ENCODE measurements around the gene PATE3.

PATE3 gene, protein sequence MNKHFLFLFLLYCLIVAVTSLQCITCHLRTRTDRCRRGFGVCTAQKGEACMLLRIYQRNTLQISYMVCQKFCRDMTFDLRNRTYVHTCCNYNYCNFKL
- 0 reads per million in 3 donors for total RNA-seq

DNA sequence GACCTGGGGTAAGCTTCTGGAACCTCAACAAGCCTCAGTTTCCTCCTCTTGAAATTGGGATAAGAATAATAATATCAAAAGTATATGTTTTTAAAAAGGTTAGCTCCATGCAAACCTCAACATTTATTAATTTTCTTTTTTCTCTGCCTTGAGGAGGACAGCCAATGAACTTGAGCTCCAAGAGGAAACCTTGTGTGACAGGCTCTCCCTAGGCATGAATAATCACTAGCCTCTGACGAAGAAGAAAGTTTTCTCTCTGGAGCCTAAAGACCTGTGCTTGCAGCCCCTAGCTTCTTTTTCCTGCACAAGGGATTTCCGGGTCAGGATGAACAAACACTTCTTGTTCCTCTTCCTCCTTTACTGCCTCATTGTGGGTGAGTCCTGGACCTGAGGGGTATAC is at the start of gene PATE3:
PATE3 (plus strand) TSS at position 301 of the 400 bp plus-strand sequence; CDS start at position 326, 25 bp downstream.
- Histone ChIP-seq H3K9me3 (ENCODE audit: control insufficient read depth, low read length) (no peaks in the 10 kb centered on the region), H3K27me3 (replicated peaks; ENCODE audit: control insufficient read depth, insufficient read depth, low read length, poor library complexity, severe bottlenecking) (no peaks in the 10 kb centered on the region), H3K4me3 (ENCODE audit: insufficient read depth, low read depth, low read length, poor library complexity, severe bottlenecking) (no peak within 1 kb of the TSS), H3K36me3 (ENCODE audit: control insufficient read depth, insufficient read depth, low read length) (no peaks in the 10 kb centered on the region), H3K27ac (ENCODE audit: insufficient read depth, low read length, poor library complexity, severe bottlenecking) (no peak within 1 kb of the TSS), H3K4me1 (ENCODE audit: control insufficient read depth, insufficient read depth, low read length, poor library complexity, severe bottlenecking) (no peaks in the 10 kb centered on the region)
- no peak for DNase-seq

DNA sequence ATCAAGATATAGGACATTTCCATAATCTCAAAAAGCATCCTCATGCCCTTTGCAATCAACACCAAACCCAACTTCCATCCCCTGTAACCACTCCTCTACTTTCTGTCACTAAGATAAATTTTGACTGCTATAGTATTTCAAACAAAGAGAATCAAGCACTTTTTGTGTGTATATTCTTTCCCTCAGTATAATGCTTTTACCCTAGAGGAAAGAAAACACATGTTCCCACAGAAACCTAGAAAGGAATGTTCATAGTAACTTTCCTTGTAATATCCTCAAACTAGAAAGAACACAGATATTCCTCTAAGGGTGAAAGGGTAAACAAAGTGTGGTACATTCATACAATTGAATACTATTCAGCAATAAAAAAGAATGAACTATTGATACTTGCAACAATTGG is 47.3 kb upstream of the PATE3 start:
- H3K36me3 ChIP-seq (ENCODE audit: control insufficient read depth, insufficient read depth, low read length) = no peaks in the 10 kb centered on the region
- no peak for DNase-seq
- no peaks in the 10 kb centered on the region for H3K4me1 ChIP-seq (ENCODE audit: control insufficient read depth, insufficient read depth, low read length, poor library complexity, severe bottlenecking)

DNA sequence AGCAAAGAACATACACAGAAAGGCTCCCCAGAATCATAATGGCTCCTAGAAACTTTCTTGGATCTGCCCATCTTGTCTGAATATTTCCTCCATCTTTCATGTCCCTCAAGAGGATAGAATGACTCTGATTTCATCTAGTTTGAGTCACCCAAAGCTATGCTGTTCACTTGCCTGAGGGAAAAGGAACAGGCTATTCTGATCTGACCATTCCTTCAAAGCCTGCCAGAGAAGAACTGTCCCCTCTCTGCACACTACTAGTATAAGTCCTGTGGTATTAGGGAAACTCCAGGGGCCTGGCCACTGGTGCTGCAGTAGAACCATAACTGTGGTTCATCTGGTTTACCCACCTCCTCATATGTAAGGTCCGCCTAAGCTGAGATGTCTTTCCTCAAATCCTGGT is 44.2 kb upstream of the PATE3 start:
- DNase-seq = no peak
- Histone ChIP-seq H3K4me3 (ENCODE audit: insufficient read depth, low read depth, low read length, poor library complexity, severe bottlenecking) (no peak overlapping the region), H3K4me1 (ENCODE audit: control insufficient read depth, insufficient read depth, low read length, poor library complexity, severe bottlenecking) (no peaks in the 10 kb centered on the region), H3K27me3 (replicated peaks; ENCODE audit: control insufficient read depth, insufficient read depth, low read length, poor library complexity, severe bottlenecking) (peaks cover 7% of the 10 kb centered on the region), H3K36me3 (ENCODE audit: control insufficient read depth, insufficient read depth, low read length) (no peaks in the 10 kb centered on the region), H3K27ac (ENCODE audit: insufficient read depth, low read length, poor library complexity, severe bottlenecking) (no peak overlapping the region), H3K9me3 (ENCODE audit: control insufficient read depth, low read length) (no peaks in the 10 kb centered on the region)

More for the DNA sequence above, 47.3 kb upstream of the PATE3 start:
- no peak overlapping the region for H3K4me3 ChIP-seq (ENCODE audit: insufficient read depth, low read depth, low read length, poor library complexity, severe bottlenecking)
- no peaks in the 10 kb centered on the region for H3K27me3 ChIP-seq (replicated peaks; ENCODE audit: control insufficient read depth, insufficient read depth, low read length, poor library complexity, severe bottlenecking)
- peaks cover 3% of the 10 kb centered on the region for H3K9me3 ChIP-seq (ENCODE audit: control insufficient read depth, low read length)
- H3K27ac ChIP-seq (ENCODE audit: insufficient read depth, low read length, poor library complexity, severe bottlenecking) = no peak overlapping the region

DNA sequence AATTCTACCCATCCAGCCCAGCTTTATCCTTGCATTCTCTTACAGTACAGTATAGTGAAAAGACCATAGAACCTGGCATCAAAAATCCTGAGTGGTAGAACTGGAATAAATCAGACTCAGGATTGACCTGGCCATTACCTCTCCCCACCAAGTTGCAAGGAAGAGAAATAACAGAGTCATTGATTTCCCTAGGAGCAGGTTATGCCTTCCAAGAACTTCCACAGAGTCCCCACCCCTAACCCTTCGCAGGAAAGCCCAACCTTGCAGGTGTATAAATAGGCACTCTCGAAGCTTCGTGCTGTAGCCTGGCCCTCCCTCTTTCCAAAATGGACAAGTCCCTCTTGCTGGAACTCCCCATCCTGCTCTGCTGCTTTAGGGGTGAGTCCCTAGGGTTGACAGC is 41.9 kb upstream of the PATE3 start, which contains the start of gene PATE1:
PATE1 (plus strand) TSS at position 301 of the 400 bp plus-strand sequence; CDS start at position 327, 26 bp downstream.
- Histone ChIP-seq H3K27ac (ENCODE audit: insufficient read depth, low read length, poor library complexity, severe bottlenecking) (no peak within 1 kb of the TSS), H3K27me3 (replicated peaks; ENCODE audit: control insufficient read depth, insufficient read depth, low read length, poor library complexity, severe bottlenecking) (peaks cover 7% of the 10 kb centered on the region), H3K4me1 (ENCODE audit: control insufficient read depth, insufficient read depth, low read length, poor library complexity, severe bottlenecking) (no peaks in the 10 kb centered on the region), H3K36me3 (ENCODE audit: control insufficient read depth, insufficient read depth, low read length) (no peaks in the 10 kb centered on the region), H3K9me3 (ENCODE audit: control insufficient read depth, low read length) (no peaks in the 10 kb centered on the region), H3K4me3 (ENCODE audit: insufficient read depth, low read depth, low read length, poor library complexity, severe bottlenecking) (no peak within 1 kb of the TSS)
- no peak for DNase-seq

DNA sequence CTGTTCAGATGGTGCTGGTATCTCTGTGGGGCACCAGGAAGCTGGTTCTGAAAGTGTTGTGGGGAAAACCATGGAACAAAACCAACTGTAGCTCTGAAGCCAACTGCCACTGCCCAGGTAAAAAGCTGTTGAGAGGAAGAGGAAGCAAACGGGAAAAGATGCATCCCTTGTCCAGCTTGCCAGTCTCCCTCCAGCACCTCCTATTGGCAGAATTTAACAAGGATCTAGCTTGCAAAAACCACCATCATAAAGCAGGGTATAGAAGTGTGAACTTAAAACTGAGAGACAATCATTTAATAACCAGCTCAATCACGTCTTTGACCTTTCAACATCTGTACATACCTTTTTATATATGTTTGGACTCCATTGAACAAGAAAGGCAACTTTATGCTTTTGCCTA is 37.3 kb upstream of the PATE3 start:
- H3K4me1 ChIP-seq (ENCODE audit: control insufficient read depth, insufficient read depth, low read length, poor library complexity, severe bottlenecking) = no peaks in the 10 kb centered on the region
- no peak overlapping the region for H3K4me3 ChIP-seq (ENCODE audit: insufficient read depth, low read depth, low read length, poor library complexity, severe bottlenecking)
- H3K27me3 ChIP-seq (replicated peaks; ENCODE audit: control insufficient read depth, insufficient read depth, low read length, poor library complexity, severe bottlenecking) = peaks cover 7% of the 10 kb centered on the region
- no peak overlapping the region for H3K27ac ChIP-seq (ENCODE audit: insufficient read depth, low read length, poor library complexity, severe bottlenecking)
- no peaks in the 10 kb centered on the region for H3K36me3 ChIP-seq (ENCODE audit: control insufficient read depth, insufficient read depth, low read length)
- no peaks in the 10 kb centered on the region for H3K9me3 ChIP-seq (ENCODE audit: control insufficient read depth, low read length)
- DNase-seq = no peak

DNA sequence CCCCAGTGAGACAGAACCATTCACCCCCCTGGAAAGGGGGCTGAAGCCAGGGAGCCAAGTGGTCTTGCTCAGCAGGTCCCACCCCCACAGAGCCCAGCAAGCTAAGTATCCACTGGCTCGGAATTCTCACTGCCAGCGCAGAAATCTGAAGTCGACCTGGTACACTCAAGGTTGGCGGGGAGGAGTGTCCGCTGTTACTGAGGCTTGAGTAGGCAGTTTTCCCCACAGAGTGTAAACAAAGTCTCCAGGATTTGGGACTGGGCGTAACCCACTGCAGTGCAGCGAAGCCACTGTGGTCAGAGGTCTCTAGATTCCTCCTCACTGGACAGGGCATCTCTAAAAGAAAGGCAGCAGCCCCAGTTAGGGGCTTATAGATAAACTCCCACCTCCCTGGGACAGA is 31.9 kb upstream of the PATE3 start:
- H3K27ac ChIP-seq (ENCODE audit: insufficient read depth, low read length, poor library complexity, severe bottlenecking) = no peak overlapping the region
- no peaks in the 10 kb centered on the region for H3K4me1 ChIP-seq (ENCODE audit: control insufficient read depth, insufficient read depth, low read length, poor library complexity, severe bottlenecking)
- no peak for DNase-seq
- no peaks in the 10 kb centered on the region for H3K9me3 ChIP-seq (ENCODE audit: control insufficient read depth, low read length)
- no peak overlapping the region for H3K4me3 ChIP-seq (ENCODE audit: insufficient read depth, low read depth, low read length, poor library complexity, severe bottlenecking)
- H3K27me3 ChIP-seq (replicated peaks; ENCODE audit: control insufficient read depth, insufficient read depth, low read length, poor library complexity, severe bottlenecking) = no peaks in the 10 kb centered on the region
- H3K36me3 ChIP-seq (ENCODE audit: control insufficient read depth, insufficient read depth, low read length) = no peaks in the 10 kb centered on the region

DNA sequence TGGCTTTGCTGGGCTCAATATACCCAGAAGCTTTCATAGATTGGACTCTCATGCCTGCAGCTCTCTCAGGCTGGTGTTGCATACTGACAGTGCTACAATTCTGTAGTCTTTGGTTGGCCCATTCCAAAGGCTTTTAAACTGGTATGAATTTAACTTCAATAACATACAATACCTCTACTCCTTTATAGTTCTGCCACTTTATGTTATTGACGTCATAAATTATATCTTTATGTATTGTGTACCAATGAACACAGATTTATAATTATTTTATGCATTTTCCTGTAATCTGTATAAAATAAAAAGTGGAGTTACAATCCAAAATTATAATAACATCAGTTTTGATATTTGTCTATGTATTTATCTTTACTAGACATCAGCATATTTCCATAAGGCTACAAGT is 25.5 kb upstream of the PATE3 start:
- H3K27me3 ChIP-seq (replicated peaks; ENCODE audit: control insufficient read depth, insufficient read depth, low read length, poor library complexity, severe bottlenecking) = no peaks in the 10 kb centered on the region
- no peak overlapping the region for H3K4me3 ChIP-seq (ENCODE audit: insufficient read depth, low read depth, low read length, poor library complexity, severe bottlenecking)
- H3K9me3 ChIP-seq (ENCODE audit: control insufficient read depth, low read length) = no peaks in the 10 kb centered on the region
- no peak overlapping the region for H3K27ac ChIP-seq (ENCODE audit: insufficient read depth, low read length, poor library complexity, severe bottlenecking)
- H3K36me3 ChIP-seq (ENCODE audit: control insufficient read depth, insufficient read depth, low read length) = no peaks in the 10 kb centered on the region
- no peaks in the 10 kb centered on the region for H3K4me1 ChIP-seq (ENCODE audit: control insufficient read depth, insufficient read depth, low read length, poor library complexity, severe bottlenecking)
- no peak for DNase-seq

DNA sequence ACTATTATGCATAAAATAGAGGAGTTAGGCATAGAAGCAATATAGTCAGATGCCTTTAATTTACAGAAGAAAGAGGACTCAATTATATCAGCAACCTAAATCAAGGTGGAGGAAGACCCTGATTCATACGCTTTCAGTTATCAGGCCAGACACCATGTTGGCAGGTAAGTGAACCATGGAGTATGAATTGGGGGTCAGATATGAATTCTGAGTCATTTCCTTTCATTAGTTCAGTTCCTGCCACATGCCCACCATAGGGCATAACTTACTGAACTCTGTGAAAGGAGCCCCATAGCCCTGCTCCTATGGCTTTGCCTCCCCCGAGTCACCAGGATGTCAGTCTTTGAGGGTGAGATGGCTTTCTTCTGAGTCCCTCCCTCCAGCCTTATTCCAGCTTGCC is 24.4 kb upstream of the PATE3 start:
- no peaks in the 10 kb centered on the region for H3K36me3 ChIP-seq (ENCODE audit: control insufficient read depth, insufficient read depth, low read length)
- DNase-seq = no peak
- H3K27ac ChIP-seq (ENCODE audit: insufficient read depth, low read length, poor library complexity, severe bottlenecking) = no peak overlapping the region
- H3K9me3 ChIP-seq (ENCODE audit: control insufficient read depth, low read length) = no peaks in the 10 kb centered on the region
- H3K27me3 ChIP-seq (replicated peaks; ENCODE audit: control insufficient read depth, insufficient read depth, low read length, poor library complexity, severe bottlenecking) = no peaks in the 10 kb centered on the region
- H3K4me1 ChIP-seq (ENCODE audit: control insufficient read depth, insufficient read depth, low read length, poor library complexity, severe bottlenecking) = no peaks in the 10 kb centered on the region
- H3K4me3 ChIP-seq (ENCODE audit: insufficient read depth, low read depth, low read length, poor library complexity, severe bottlenecking) = no peak overlapping the region

DNA sequence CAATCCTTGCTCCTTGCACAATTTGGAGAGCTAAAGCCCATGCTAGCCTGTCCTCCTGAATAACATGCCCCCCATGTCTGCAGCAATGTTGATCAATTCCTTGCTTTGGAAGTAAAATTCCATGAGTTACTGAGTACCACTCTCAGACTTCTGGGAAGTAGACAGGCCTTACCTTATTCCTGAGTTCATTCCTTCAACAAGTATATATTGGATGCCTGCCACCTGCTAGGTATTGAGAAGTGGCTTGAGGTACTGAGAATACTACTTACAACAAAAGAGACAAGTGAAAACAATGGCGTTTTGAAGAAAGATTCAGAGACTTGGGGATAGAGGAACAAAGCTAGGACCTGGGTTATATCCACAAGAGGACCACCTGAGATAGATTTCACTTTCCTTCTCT is 21.7 kb upstream of the PATE3 start:
- H3K36me3 ChIP-seq (ENCODE audit: control insufficient read depth, insufficient read depth, low read length) = no peaks in the 10 kb centered on the region
- DNase-seq = no peak
- no peak overlapping the region for H3K4me3 ChIP-seq (ENCODE audit: insufficient read depth, low read depth, low read length, poor library complexity, severe bottlenecking)
- no peaks in the 10 kb centered on the region for H3K9me3 ChIP-seq (ENCODE audit: control insufficient read depth, low read length)
- H3K27ac ChIP-seq (ENCODE audit: insufficient read depth, low read length, poor library complexity, severe bottlenecking) = no peak overlapping the region
- no peaks in the 10 kb centered on the region for H3K27me3 ChIP-seq (replicated peaks; ENCODE audit: control insufficient read depth, insufficient read depth, low read length, poor library complexity, severe bottlenecking)
- H3K4me1 ChIP-seq (ENCODE audit: control insufficient read depth, insufficient read depth, low read length, poor library complexity, severe bottlenecking) = no peaks in the 10 kb centered on the region

DNA sequence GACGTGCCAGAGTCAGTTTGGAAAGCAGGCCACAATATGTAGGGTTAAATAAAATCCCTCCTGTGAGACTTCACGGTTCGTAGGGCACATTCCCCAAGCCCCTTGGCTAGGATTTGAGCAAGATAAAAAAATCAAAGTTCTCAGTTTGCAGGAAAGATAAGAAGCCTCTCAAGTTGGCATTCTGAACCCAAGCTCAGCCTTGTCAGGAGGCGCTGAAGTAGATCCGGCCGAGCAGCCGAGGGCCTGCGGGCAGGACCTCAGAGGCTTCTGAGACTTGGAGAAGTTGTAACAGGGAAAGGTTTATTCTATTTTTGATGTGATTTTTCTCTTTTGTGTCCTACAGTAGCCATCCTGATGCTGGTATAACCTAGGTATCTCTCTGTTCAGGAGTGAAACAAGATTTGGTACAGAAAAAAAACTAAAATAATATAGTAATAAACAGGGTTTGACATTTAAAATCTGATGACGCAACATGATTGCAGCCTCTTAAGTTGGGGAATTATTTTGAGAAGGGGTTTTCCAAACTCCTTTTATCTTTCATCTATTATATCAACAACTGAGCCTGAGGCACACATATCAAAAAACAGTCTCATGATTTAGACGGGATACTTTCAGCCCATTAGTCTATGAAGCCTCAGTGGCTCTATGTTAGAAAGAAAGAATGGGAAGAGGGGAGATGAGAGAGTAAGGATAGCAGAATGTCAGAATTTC is 19.4 kb upstream of the PATE3 start:
- no peak overlapping the region for H3K4me3 ChIP-seq (ENCODE audit: insufficient read depth, low read depth, low read length, poor library complexity, severe bottlenecking)
- no peaks in the 10 kb centered on the region for H3K27me3 ChIP-seq (replicated peaks; ENCODE audit: control insufficient read depth, insufficient read depth, low read length, poor library complexity, severe bottlenecking)
- no peak for DNase-seq
- no peak overlapping the region for H3K27ac ChIP-seq (ENCODE audit: insufficient read depth, low read length, poor library complexity, severe bottlenecking)
- H3K4me1 ChIP-seq (ENCODE audit: control insufficient read depth, insufficient read depth, low read length, poor library complexity, severe bottlenecking) = no peaks in the 10 kb centered on the region
- no peaks in the 10 kb centered on the region for H3K36me3 ChIP-seq (ENCODE audit: control insufficient read depth, insufficient read depth, low read length)
- no peaks in the 10 kb centered on the region for H3K9me3 ChIP-seq (ENCODE audit: control insufficient read depth, low read length)
